HG03558 (cell line): ENCODE measurements around the gene TUT4.

Experiments
- ATAC-seq: cut with Tn5 transposase; IDR thresholded peaks from one replicate; pipeline ENCODE4 v1.9.1; 2021; ENCODE audit warnings: moderate number of reproducible peaks; ENCODE audit not compliant: unreplicated experiment; ENCODE audit errors: extremely low read depth

The TUT4 gene

DNA sequence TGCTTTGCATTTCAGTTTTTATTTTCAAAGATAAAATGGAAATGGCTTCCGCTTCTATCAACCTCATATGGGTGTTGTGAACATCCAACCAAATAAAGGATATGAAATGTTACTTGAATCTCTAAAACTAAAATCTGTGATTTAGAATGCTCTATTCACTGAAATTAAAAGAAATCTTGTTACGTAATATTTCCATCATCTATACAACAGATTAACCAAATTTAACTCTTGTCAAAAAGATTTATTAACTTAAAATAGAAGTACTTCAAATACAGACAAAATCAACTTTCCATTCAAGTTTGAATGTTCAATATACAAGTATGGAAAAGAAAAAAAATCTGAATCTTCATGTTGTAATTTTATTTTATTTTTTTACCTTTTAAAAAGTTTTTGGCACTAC lies 129.8 kb downstream of the TUT4 start:
- no peak for ATAC-seq

GRCh38 chr1:52420713-52421112 lies 132.2 kb downstream of the TUT4 start:
- no peak for ATAC-seq

DNA sequence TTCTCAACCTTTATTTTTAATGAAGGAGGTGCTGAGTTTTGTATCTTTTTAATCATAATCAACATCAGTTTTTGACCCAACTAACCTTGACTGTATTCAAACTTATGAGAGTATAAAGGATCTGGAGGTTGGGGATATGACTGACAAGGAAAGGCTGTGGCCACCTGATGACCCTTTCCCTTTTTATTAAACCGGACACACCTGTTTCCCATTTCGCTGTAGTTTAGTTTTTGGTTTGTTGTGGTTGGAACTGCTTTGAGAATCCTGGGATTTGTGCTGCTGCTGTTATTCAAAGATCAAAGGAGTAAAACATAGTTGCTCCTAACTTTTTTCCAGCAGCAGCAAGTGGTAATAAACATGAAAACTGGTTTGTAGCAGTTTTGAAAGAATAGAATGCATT lies 136.1 kb downstream of the TUT4 start:
- ATAC-seq: no peak

GRCh38 chr1:52414942-52415341 lies 137.9 kb downstream of the TUT4 start:
- ATAC-seq: no peak

DNA sequence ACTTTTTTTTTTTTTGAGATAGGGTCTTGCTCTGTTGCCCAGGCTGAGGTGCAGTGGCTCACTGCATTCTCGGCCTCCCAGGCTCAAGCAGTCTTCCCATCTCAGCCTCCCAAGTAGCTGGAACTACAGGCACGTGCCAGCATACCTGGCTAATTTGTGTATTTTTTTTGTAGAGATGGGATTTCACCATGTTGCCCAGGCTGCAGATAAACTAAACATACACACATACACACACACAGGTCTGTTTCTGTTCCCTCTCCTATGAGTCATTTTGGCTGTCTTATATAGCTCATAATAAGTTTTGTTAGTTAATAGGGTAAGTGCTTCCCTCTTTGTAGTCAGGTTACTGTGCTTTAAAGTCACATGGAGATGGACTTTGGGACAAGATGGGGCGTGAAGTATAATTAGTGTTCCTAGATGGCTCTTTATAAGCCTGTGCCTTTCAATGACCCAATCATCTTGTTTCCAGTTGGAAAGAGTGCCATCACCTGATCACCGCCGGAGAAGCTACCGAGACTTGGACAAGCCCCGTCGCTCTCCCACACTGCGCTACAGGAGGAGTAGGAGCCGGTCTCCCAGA lies 139.4 kb downstream of the TUT4 start:
- no peak for ATAC-seq

DNA sequence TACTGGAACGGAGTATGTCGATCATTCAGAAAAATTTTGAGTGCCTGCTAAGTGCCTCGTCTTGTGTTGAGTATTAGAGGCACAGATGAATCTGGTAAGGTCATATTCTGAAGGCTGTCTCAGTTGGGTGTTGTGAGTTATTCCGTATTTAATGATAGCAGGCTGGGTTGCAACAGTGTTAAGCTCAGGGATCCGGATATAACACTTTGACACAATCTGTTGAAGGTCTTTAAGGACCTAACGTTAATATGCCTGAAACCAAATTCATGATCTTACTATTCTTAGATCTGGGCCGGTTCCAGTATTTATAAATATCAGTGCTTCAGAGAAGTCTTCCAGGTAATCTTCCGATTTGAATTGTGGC lies 147.9 kb downstream of the TUT4 start:
- no peak for ATAC-seq

DNA sequence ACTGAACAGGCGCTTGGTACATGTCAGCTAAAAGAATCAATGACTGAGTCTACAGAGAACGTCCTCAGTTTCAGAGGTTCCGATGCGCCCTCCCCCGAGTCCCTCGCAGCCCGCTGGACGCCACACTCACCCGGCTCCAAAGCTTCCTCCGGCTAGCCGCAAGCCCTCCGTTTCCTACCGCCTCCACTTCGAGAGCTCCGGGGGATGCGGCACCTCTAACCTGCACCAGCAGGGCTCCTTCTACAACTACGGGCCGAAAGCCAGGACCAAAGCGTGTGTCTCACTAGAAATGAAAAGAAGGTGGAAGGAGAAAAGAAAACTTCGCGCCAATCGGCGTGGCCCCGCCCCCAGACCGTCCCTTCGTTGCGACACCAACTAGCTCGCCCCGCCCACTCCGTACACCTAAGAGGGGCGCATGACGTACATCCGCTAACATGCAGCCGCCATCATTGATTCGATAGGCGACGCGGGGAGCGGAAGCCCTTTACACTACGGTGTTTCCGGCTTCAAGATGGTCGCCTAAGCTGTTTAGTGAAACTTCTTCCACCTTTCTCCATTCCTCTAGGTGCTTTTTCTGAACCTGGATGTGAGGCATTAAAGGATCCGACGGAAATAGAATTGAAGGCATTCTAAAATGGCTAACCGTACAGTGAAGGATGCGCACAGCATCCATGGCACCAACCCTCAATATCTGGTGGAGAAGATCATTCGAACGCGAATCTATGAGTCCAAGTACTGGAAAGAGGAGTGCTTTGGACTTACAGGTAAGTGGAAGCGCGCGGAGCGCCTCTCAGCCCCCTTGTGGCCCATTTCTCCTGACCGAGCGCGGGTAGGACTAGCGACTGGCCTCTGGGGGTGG lies 148.5 kb downstream of the TUT4 start, which contains the start of the genes ORC1 and PRPF38A:
Gene ORC1, minus strand, starts transcription at position 308 of the 859 bp plus-strand sequence. CDS start 2,200 bp downstream, outside the sequence.
Gene PRPF38A, plus strand, starts transcription at position 487 of the 859 bp plus-strand sequence. Its CDS starts 148 bp downstream, at position 635.
- ATAC-seq: peak; percentile 72

DNA sequence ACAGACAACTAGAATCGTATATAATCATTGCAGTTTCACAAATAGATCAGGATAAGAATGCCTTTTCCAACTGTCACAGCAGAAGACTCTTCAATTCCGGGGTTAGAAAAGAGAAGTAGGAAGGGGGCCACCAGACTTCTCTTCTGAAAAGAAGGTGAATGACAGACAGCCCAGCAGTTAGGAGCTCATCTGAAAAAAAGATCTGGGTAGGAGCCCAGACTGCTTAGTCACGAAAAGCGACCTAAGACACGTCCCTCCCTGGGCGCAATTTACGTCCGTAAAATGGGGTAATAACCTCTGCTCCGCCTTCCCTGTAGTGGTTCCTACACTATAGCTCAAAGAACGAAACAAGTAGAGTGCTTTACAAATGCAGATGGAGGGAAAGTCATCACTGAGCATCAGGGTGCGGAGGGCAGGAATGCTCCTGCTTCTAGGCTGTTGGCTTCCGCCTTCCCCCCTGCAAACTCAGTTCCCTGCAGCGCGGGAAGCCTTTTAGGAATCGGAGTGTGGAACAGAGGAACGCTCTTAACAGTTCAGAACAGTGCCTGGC lies 149.3 kb downstream of the TUT4 start:
- no peak for ATAC-seq

GRCh38 chr1:52402860-52403240 lies 150.0 kb downstream of the TUT4 start:
- no peak for ATAC-seq

DNA sequence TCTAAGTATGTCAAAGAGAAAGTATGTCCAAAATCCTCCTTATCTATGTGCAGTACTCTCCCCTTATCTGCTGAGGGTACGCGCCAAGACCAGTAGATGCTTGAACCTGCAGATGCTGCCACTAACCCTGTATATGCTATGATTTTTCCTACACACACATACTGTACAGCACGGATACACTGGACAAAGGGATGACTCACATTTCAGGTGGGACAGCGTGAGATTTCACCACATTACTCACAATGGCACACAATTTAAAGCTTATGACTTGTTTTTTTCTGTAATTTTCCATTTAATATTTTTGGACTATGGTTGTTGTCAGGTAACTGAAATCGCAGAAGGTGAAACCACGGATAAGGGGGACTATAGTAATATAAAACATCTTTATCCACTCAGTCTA lies 152.8 kb downstream of the TUT4 start:
- ATAC-seq: no peak

DNA sequence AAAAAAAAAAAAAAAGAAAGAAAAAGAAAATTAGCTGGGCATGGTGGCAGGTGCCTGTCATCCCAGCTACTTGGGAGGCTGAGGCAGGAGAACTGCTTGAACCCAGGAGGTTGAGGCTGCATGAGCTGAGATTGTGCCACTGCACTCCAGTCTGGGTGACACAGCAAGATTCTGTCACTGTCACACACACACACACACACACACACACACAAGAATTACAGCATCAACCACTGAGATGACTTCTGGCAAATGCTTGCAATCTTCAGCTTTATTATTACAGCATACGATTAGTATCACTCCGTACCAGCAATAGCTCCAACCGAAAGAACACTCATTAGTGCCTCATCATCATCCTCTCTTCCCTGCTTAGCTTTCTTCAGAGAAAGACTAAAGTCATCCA lies 153.3 kb downstream of the TUT4 start:
- no peak for ATAC-seq

DNA sequence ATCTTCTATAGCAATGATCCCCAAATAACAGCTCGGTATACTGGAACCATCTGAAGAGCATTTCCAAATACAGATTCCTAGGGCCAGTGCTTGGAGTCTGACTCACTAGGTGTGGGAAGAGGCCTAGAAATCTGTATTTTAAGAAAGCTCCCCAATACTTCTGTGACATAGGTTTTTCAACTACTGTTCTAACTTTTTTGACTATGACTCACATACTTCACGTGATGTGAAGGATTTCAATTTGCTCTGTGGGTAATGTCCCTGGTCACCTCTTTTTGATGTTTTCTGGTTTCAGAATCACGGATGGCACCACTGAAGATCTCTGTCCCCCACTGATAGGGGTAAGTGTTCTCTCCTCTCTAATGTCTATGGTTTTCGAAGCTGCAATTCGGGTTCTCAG lies 159.7 kb downstream of the TUT4 start:
- ATAC-seq: no peak

DNA sequence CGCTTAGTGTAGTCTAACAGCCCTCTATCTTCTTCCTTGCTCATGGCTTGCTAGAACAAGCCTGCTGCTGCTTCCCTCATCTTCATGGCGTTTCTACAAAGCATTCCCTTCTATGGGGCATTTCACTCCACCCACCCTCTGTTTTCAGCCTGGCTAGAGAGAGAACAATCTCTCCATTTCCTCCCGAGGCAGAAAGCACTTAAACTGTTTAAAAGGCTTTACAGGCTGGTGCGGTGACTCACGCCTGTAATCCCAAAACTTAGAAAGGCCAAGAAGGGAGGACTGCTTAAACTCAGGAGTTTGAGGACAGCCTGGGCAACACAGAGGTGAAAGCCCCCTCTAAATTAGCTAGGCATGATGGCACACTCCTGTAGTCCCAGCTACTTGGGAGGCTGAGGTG lies 166.4 kb downstream of the TUT4 start:
- no peak for ATAC-seq

DNA sequence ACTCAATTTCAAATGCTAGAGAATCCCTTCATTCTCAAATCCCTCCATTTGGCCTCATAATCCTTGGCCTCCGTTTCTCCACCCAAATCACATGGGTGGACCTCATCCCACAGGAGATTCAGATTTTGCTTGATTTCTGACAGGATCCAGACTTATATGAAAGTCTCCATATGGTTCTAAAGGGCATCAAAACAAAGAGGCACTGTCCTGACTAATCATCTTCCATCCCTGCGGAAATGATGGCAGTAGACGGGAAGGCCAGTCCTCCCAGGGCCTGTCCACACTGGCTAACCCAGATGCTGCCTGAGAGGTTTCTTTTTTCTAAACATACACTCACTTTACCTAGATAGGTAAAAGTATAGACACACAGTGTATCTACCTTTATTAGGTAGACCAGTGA lies 167.5 kb downstream of the TUT4 start:
- no peak for ATAC-seq
